Measurements from ENCODE around the gene GFOD2.

Gene GFOD2

DNA sequence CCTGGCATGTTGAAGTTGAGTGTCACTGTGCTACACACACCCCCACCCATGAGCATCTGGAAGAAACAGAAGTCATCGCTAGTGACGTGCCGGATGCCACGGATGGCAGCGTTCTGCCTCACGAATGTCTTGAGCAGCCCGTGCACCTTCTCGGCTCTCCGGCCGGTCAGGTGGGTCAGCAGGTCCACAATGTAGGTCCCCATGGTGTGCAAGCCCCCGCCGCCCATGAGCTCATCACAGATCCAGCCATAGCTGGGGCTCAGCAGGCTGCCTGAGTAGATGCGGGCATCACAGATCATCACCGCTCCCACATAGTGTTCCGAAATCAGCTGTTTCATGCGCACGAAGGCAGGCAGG lies 43.6 kb downstream of the GFOD2 start:
- Histone ChIP-seq H3K27ac (ENCODE audit: low read depth, low read length) (no peak overlapping the region), H3K4me1 (ENCODE audit: control insufficient read depth in 5 of 5, insufficient read depth in 5 of 5, low read length in 5 of 5) (peaks cover 18 to 56% (median 53%) of the 10 kb centered on the region in 5 donors), H3K9ac (ENCODE audit: low read length in 5 of 5) (no peak overlapping the region), H3K27me3 (ENCODE audit: control insufficient read depth in 5 of 5, insufficient read depth in 4 of 5, low read length in 5 of 5) (no peaks in the 10 kb centered on the region), H3K36me3 (ENCODE audit: control insufficient read depth in 5 of 5, insufficient read depth in 5 of 5, low read length in 5 of 5) (peaks cover 0 to 13% (median 4%) of the 10 kb centered on the region in 5 donors), H3K9me3 (ENCODE audit: control insufficient read depth in 5 of 5, low read length in 5 of 5) (no peaks in the 10 kb centered on the region), H3K4me3 (ENCODE audit: low read depth in 1 of 5, low read length in 5 of 5) (no peak overlapping the region)

DNA sequence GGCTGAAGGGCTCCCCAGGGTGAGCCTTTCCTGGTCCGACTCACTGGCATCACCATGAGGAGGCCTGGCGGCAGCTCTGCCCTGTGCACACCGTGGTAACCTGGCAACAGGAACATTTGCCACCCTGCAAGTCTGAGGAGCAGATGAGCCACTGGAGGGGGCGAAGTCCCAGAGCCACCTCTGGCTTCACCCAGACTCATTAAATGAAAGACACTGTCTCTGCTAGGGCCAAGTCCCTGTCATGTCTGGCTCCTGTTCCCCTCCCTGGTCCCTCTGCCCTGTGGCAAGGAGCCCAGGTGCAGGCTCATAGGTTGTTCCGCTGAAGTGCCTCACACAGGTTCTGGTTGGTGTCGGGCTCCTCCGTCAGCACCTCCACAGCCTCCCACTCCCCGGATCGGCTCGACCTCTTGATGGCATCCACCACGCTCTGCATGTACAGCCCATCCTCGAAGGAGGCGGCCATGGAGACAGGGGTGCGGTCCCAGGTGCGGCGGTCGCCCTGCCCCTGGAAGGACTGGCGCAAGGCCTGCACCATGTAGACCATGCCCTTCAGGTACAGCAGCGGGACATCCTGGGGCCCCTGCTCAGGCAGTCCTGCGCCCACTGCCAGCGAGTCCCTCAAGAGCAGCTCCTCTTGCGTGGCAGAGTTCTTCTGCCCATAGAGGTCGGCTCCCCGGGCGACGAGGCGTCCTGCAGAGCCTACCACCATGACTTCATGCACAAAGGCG lies 44.1 kb downstream of the GFOD2 start:
- Histone ChIP-seq H3K4me3 (ENCODE audit: low read depth in 1 of 5, low read length in 5 of 5) (peak overlapping the region in 1 of 5 donors; percentile 26), H3K9ac (ENCODE audit: low read length in 5 of 5) (peak overlapping the region in 4 of 5 donors; percentile 8 to 75 (median 64)), H3K27me3 (ENCODE audit: control insufficient read depth in 5 of 5, insufficient read depth in 4 of 5, low read length in 5 of 5) (no peaks in the 10 kb centered on the region), H3K9me3 (ENCODE audit: control insufficient read depth in 5 of 5, low read length in 5 of 5) (no peaks in the 10 kb centered on the region), H3K36me3 (ENCODE audit: control insufficient read depth in 5 of 5, insufficient read depth in 5 of 5, low read length in 5 of 5) (peaks cover 0 to 8% (median 4%) of the 10 kb centered on the region in 5 donors), H3K27ac (ENCODE audit: low read depth, low read length) (peak overlapping the region; percentile 95), H3K4me1 (ENCODE audit: control insufficient read depth in 5 of 5, insufficient read depth in 5 of 5, low read length in 5 of 5) (peaks cover 18 to 56% (median 53%) of the 10 kb centered on the region in 5 donors)

DNA sequence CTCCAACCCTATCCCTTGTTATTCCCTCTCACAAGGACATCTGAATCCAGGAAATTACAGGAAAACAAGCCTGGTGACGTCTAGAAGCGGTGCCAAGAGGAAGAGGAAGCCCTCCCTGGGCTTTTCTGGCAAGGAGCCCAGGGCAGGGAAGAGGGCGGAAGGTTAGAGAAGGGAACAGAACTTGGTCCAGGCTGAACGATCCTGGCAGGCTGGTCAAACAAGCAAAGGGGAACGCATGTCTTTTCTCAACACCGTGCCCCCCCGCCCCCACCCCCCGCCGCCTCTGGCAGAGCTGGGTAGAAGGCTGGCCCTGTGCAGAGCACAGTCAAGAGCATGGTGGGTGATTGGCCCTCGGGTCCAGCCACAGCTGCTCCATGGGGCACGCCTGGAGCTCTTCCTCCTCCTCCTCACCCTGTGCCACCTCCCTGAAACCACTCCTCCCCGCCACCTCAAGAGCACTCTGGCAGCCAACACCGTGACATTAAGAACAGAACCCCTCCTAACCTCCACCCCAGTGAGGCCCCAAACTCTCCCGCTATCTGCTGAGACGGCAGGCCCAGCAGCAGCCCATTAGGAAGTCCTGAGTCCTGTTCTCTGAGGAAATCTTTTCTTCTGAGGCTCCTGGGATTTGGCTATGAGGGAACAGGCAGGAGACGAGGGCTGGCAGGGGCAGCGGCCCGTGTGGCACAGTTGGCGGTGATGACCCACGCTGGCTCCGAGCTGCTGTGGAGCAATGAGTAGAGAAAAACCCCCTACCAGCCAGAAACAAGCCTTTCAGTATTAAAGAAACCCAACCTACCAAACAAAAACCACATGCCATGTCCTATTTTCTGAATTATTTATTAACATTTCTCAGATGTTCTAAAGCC lies 45.2 kb downstream of the GFOD2 start:
- Histone ChIP-seq H3K27me3 (ENCODE audit: control insufficient read depth in 5 of 5, insufficient read depth in 4 of 5, low read length in 5 of 5) (no peaks in the 10 kb centered on the region), H3K9me3 (ENCODE audit: control insufficient read depth in 5 of 5, low read length in 5 of 5) (no peaks in the 10 kb centered on the region), H3K4me3 (ENCODE audit: low read depth in 1 of 5, low read length in 5 of 5) (peak overlapping the region in 1 of 5 donors; percentile 26), H3K4me1 (ENCODE audit: control insufficient read depth in 5 of 5, insufficient read depth in 5 of 5, low read length in 5 of 5) (peaks cover 18 to 59% (median 53%) of the 10 kb centered on the region in 5 donors), H3K9ac (ENCODE audit: low read length in 5 of 5) (peak overlapping the region; percentile 8 to 82 (median 65)), H3K27ac (ENCODE audit: low read depth, low read length) (peak overlapping the region; percentile 95), H3K36me3 (ENCODE audit: control insufficient read depth in 5 of 5, insufficient read depth in 5 of 5, low read length in 5 of 5) (peaks cover 0 to 8% (median 4%) of the 10 kb centered on the region in 5 donors)

DNA sequence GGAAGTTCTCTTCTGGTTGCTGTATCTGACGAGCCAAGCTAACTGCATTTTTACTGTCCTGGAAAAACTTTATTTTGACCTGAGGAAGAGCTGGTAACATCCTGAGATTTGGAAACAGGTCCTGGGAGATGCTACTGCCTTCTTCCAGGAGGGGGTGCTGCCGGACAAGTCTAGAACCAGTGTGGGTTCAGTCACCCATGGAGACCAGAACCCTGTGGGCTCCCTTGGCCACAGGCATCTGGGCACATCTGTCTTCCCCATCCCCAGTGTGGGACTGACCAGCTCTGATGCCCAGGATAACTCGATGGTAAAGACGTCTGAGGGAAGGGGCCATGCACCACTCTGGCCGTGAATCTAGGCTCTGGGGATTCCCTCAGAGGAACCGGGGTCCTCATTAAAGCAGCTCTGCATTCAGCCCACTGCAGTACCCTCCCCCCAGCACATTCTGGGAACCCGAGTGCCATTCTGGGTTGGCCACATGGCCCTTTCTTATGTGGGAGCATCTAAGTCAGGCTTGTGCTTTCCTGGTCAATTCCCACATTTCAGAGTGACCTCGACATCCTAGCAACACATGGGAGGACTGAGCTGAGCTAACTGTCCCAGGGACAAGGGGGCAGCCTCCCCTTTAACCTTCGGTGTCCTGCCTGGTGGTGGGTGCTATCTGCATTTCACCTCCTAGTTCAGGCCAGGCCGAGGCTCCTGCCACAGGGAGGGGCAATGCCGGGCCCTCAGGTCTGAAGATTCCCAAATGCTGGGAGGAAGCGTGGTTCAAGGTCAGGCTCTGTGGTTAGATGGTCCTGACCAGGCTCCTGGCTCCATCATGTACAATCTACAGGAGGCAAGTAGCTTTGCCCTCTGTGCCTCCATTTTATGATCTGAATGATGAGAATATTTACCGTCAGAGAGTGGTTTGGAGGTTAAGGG lies 46.1 kb downstream of the GFOD2 start:
- Histone ChIP-seq H3K36me3 (ENCODE audit: control insufficient read depth in 5 of 5, insufficient read depth in 5 of 5, low read length in 5 of 5) (peaks cover 0 to 8% (median 4%) of the 10 kb centered on the region in 5 donors), H3K9ac (ENCODE audit: low read length in 5 of 5) (peak overlapping the region; percentile 31 to 82 (median 64)), H3K4me1 (ENCODE audit: control insufficient read depth in 5 of 5, insufficient read depth in 5 of 5, low read length in 5 of 5) (peaks cover 18 to 66% (median 54%) of the 10 kb centered on the region in 5 donors), H3K27ac (ENCODE audit: low read depth, low read length) (peak overlapping the region; percentile 95), H3K9me3 (ENCODE audit: control insufficient read depth in 5 of 5, low read length in 5 of 5) (no peaks in the 10 kb centered on the region), H3K4me3 (ENCODE audit: low read depth in 1 of 5, low read length in 5 of 5) (peak overlapping the region in 1 of 5 donors; percentile 23), H3K27me3 (ENCODE audit: control insufficient read depth in 5 of 5, insufficient read depth in 4 of 5, low read length in 5 of 5) (no peaks in the 10 kb centered on the region)

DNA sequence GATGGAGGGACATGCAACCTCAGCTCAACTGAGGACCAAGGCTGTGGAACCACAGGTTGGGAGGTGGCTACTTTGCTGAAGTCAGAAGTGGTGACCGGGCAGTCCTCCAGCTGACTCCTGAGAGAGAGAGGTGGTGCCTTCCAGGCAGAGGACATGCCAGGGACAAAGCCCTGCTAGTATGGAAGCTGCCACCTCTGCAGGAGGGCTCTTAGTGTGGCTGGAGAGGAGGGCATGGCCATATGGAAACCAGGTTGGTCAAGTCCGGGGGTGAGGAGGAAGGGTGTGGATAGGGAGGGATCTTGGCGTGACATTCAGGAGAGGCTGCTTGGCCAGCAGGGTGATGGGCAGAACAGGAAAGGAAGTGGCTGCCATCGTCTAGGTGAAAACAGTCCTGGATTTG lies 46.8 kb downstream of the GFOD2 start:
- Histone ChIP-seq H3K9me3 (ENCODE audit: control insufficient read depth in 5 of 5, low read length in 5 of 5) (no peaks in the 10 kb centered on the region), H3K27me3 (ENCODE audit: control insufficient read depth in 5 of 5, insufficient read depth in 4 of 5, low read length in 5 of 5) (no peaks in the 10 kb centered on the region), H3K36me3 (ENCODE audit: control insufficient read depth in 5 of 5, insufficient read depth in 5 of 5, low read length in 5 of 5) (peaks cover 0 to 6% (median 4%) of the 10 kb centered on the region in 5 donors), H3K4me3 (ENCODE audit: low read depth in 1 of 5, low read length in 5 of 5) (no peak overlapping the region), H3K9ac (ENCODE audit: low read length in 5 of 5) (no peak overlapping the region), H3K4me1 (ENCODE audit: control insufficient read depth in 5 of 5, insufficient read depth in 5 of 5, low read length in 5 of 5) (peaks cover 22 to 66% (median 56%) of the 10 kb centered on the region in 5 donors), H3K27ac (ENCODE audit: low read depth, low read length) (peak overlapping the region; percentile 95)

DNA sequence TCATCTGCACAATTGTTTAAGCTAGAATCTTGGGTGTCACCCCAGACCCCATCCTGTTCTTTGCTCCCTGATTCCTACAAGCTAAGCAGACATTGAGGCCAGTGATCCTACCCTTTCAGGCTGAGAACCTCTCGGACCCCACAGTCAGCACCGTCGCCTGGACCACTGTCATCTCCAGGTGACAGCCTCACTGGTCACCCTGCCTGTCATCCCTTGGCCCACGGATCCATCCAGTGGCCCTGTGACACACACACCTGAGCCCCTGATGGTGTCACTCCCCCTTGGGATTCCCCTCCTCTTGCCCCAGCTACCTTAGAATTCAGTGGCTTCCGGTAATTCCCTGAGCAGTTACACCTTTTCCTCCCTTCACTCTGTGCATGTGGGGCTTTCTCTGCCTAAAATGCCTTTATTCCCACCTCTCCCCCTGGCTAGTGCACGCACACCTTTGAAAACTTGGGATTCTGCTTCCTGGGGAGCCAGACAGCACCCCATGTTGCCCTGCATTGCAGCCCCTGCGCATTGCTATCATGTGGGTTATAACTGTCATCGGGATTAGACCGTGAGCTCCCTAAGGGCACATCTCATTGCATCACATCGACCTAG lies 49.5 kb downstream of the GFOD2 start:
- Histone ChIP-seq H3K27ac (ENCODE audit: low read depth, low read length) (no peak overlapping the region), H3K36me3 (ENCODE audit: control insufficient read depth in 5 of 5, insufficient read depth in 5 of 5, low read length in 5 of 5) (no peaks in the 10 kb centered on the region), H3K9ac (ENCODE audit: low read length in 5 of 5) (no peak overlapping the region), H3K27me3 (ENCODE audit: control insufficient read depth in 5 of 5, insufficient read depth in 4 of 5, low read length in 5 of 5) (no peaks in the 10 kb centered on the region), H3K9me3 (ENCODE audit: control insufficient read depth in 5 of 5, low read length in 5 of 5) (no peaks in the 10 kb centered on the region), H3K4me1 (ENCODE audit: control insufficient read depth in 5 of 5, insufficient read depth in 5 of 5, low read length in 5 of 5) (peaks cover 16 to 57% (median 47%) of the 10 kb centered on the region in 5 donors), H3K4me3 (ENCODE audit: low read depth in 1 of 5, low read length in 5 of 5) (no peak overlapping the region)

DNA sequence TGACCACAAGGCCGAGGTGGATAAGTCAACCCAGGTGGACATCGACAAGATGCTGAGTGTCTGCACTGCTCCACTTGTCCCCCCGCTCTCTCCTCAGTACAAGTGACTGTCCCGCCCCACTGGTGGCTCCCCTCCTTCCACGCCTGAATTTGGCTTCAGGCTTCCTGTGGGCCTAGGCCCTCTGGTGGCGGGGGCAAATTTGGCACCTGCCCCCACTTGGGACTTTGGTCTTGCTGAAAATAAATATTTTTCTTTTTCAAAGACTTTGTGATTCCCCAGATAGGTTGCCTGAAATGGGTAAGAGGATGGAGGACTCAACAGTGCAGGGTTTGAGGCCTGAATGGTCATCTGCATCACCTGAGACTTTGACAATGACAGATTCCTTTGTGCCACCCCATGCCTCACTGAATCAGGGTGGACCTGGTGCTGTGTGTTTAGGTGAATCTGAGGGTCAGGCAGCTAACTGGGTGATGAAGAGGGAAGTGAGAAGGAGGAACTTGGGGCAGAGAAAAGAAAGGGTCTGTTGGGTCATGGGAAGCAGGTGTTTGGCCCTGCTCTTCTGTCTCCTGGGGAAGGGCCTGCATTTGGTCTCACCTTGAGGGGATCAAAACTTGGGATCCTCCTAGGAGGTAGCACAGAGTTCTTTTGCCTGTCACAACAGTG lies 50.5 kb downstream of the GFOD2 start:
- no peak overlapping the region for H3K4me3 ChIP-seq (ENCODE audit: low read depth in 1 of 5, low read length in 5 of 5)
- H3K36me3 ChIP-seq (ENCODE audit: control insufficient read depth in 5 of 5, insufficient read depth in 5 of 5, low read length in 5 of 5): peaks cover 0 to 7% (median 0%) of the 10 kb centered on the region in 5 donors
- peaks cover 13 to 48% (median 39%) of the 10 kb centered on the region in 5 donors for H3K4me1 ChIP-seq (ENCODE audit: control insufficient read depth in 5 of 5, insufficient read depth in 5 of 5, low read length in 5 of 5)
- H3K27ac ChIP-seq (ENCODE audit: low read depth, low read length): no peak overlapping the region
- no peaks in the 10 kb centered on the region for H3K27me3 ChIP-seq (ENCODE audit: control insufficient read depth in 5 of 5, insufficient read depth in 4 of 5, low read length in 5 of 5)
- no peak overlapping the region for H3K9ac ChIP-seq (ENCODE audit: low read length in 5 of 5)
- no peaks in the 10 kb centered on the region for H3K9me3 ChIP-seq (ENCODE audit: control insufficient read depth in 5 of 5, low read length in 5 of 5)

DNA sequence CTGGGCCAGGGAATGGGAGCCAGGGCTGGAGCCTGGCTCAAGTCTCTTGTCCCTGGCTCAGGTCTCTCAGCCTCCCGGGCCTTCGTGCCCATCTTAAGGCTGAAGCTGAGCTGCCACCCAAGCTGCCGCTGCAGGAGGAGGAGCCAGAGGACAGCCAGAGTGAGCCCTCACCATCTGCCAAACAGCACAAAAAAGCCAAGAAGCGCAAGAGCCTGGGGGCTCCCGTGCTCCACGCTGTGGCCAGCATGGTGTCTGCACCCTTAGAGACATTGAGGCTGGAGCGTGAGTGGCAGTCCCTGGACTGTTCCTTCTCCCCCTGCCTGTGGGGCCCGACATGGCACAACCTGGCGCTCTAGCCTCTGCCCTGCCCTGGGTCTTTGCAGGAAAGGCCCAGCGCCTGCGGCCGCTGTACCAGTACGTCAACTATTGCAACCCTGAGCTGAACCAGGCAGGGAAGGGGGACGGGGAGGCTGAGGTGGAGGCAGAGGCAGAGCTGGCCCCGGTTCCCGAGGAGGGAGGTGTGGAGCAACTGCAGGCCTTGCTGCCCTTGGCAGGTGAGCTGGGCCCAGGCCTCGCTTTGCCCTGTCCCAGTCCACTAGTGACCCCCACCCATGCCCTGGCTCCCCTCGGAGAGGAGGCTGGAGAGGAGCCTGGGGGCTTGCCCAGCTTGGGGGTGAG lies 51.2 kb downstream of the GFOD2 start:
- H3K4me3 ChIP-seq (ENCODE audit: low read depth in 1 of 5, low read length in 5 of 5): peak overlapping the region in 4 of 5 donors; percentile 76 to 85 (median 78)
- H3K27me3 ChIP-seq (ENCODE audit: control insufficient read depth in 5 of 5, insufficient read depth in 4 of 5, low read length in 5 of 5): no peaks in the 10 kb centered on the region
- peak overlapping the region; percentile 86 for H3K27ac ChIP-seq (ENCODE audit: low read depth, low read length)
- H3K9me3 ChIP-seq (ENCODE audit: control insufficient read depth in 5 of 5, low read length in 5 of 5): no peaks in the 10 kb centered on the region
- H3K4me1 ChIP-seq (ENCODE audit: control insufficient read depth in 5 of 5, insufficient read depth in 5 of 5, low read length in 5 of 5): peaks cover 6 to 42% (median 32%) of the 10 kb centered on the region in 5 donors
- H3K36me3 ChIP-seq (ENCODE audit: control insufficient read depth in 5 of 5, insufficient read depth in 5 of 5, low read length in 5 of 5): peaks cover 0 to 13% (median 1%) of the 10 kb centered on the region in 5 donors
- peak overlapping the region in 2 of 5 donors; percentile 82 to 90 for H3K9ac ChIP-seq (ENCODE audit: low read length in 5 of 5)
